Measurements from ENCODE around the gene DRD4. TPM values are rescaled to one million over a fixed set of nuclear protein-coding genes. Genes with fewer than 3 reads are reported as not detected.
A peak's percentile ranks its signal among the peaks of the same experiment; 100 is the strongest.

DRD4 gene
- polyA plus RNA-seq, 2 of the 4 experiments (the other 2 are of a cell fraction): not detected

DNA sequence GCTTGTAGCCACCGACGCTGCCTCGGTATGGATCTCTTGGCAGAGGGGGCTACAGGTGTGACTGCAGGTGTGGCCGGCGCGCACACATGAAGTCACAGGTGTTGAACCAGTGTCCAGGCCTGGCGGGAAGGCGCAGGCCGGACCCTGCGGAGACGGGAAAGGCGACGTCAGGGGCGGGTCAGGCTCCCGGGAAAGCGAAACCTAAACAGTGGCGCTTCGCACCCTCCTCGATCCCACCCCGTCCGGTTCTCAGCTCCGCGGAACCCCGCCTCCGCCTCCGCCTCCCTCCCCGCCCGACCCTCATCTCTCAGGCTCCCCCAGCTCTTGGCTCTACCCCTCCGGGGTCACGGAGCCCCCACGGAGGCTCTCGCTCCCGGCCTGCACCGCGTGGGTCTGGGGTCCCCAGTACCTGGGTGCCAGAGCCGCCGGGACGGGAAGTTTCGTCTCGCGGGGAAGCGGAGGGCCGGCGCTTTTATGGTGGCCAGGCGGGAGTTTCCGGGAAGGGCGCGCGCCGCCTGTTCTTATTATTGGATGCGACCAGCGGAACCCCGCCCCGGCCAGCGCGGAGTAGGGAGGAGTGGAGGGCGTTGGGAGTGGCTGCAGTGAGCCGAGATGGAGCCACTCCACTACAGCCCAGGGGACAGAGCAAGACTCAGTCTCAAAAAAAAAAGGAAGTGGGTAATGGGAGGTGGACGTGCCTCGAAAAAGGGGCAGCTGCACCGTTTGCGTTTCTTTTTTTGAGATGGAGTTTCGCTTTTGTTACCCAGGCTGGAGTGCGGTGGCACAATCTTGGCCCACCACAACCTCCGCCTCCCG is 21.4 kb upstream of the DRD4 start, which contains the start of gene IRF7:
Gene IRF7, minus strand, starts transcription at position 447 of the 816 bp plus-strand sequence. CDS start 586 bp downstream, outside the sequence.
- DNase-seq (ENCODE audit: low read depth in 1 of 2, low spot score in 1 of 2) (peak; percentile 90 to 92), FAIRE-seq (no peak)
- WGBS (ENCODE audit: missing lambda C conversion rate): 11% methylated on average over 37 of the region's 66 CpGs

DNA sequence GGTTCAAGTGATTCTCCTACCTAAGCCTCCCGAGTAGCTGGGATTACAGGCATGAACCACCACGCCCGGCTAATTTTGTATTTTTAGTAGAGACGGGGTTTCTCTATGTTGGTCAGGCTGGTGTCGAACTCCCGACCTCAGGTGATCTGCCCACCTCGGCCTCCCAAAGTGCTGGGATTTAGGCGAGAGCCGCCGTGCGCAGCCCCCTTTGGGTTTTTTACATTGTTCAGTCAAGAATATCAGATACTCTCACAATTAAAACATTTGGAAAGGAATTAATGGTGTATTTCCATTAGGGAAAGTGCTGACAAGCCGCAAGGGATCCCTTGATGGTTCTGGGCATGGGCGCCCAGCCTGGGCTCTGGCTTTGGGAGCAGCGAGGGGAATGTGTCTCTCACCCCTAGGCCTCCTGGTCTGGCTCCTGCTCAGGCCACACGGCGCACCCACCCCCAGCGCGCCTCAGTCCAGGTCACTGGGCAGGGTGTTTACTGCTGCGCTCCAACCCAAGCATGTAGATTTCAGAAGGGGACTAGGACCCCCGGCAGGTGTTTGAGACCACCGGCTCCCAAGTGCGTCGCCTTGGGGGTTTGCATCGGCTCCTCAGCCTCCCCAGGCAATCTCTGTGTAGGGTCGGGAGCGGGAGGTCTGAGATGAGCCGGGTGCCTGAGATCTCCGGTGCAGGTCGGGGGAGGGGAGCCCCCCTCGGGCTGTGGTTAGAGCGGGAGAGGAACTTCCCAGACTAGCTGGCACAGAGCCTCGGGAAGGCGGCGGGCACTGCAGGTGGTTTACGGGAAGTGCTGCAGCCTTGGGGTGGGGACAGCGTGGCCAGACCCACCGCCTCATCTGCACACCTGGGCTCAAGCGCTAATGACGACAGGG is 20.5 kb upstream of the DRD4 start:
- peak overlapping the region; percentile 88 to 97; a peak in 5 of 6 replicates for H3K27ac ChIP-seq
- H3K9me3 ChIP-seq: no peaks in the 10 kb centered on the region
- FAIRE-seq: no peak
- 83% methylated on average over 38 of the region's 39 CpGs for WGBS (ENCODE audit: missing lambda C conversion rate)
- no peak overlapping the region; the same call in 2 of the 3 replicates for H3K4me3 ChIP-seq
- ATAC-seq: no peak
- peak overlapping the region; percentile 93 for H3K4me2 ChIP-seq
- peaks cover 13% of the 10 kb centered on the region; the same call in 2 of the 3 replicates for H3K4me1 ChIP-seq
- no peak for TF ChIP-seq RNF2 (IDR thresholded peaks at IDR 0.05; ENCODE audit: borderline replicate concordance, low read depth)
- TF ChIP-seq EP300 (IDR thresholded peaks at IDR 0.05): no peak
- TF ChIP-seq POLR2A (IDR thresholded peaks at IDR 0.05; ENCODE audit: low read length): no peak
- no peak for TF ChIP-seq PHF8 (IDR thresholded peaks at IDR 0.05; ENCODE audit: borderline replicate concordance, low read depth)
- no peak for TF ChIP-seq FOSB (CRISPR knock-in tag; IDR thresholded peaks at IDR 0.05)
- TF ChIP-seq EHF (CRISPR knock-in tag; IDR thresholded peaks at IDR 0.05): no peak
- TF ChIP-seq NFE2L2 (conservative IDR thresholded peaks at IDR 0.05; ENCODE audit: low read length): no peak
- TF ChIP-seq MYC (IDR thresholded peaks at IDR 0.05; ENCODE audit: borderline replicate concordance, low read length): no peak
- no peak for TF ChIP-seq JUN (IDR thresholded peaks at IDR 0.05)
- POLR2A ChIA-PET: no interaction called here
- DNase-seq (ENCODE audit: low read depth in 1 of 2, low spot score in 1 of 2): no peak
- CTCF ChIA-PET: interaction anchor here (1.1 kb wide), 1 partner anchor 31 kb away, joined by 4 read pairs; no protein-coding TSS in a partner anchor

More for the DNA sequence above, 21.4 kb upstream of the DRD4 start, which contains the start of gene IRF7:
- ChIA-PET CTCF (interaction anchor here (1.1 kb wide), 1 partner anchor 31 kb away, joined by 4 read pairs; no protein-coding TSS in a partner anchor), POLR2A (no interaction called here)
- no peaks in the 10 kb centered on the region for H3K9me3 ChIP-seq
- TF ChIP-seq HOXA7 (CRISPR knock-in tag; IDR thresholded peaks at IDR 0.05) (no peak), PHF8 (IDR thresholded peaks at IDR 0.05; ENCODE audit: borderline replicate concordance, low read depth) (peak; percentile 64; the same call in 1 of the 2 replicates), FOSB (CRISPR knock-in tag; IDR thresholded peaks at IDR 0.05) (no peak), POLR2A (IDR thresholded peaks at IDR 0.05; ENCODE audit: low read length) (peak; percentile 61), POLR2AphosphoS2 (conservative IDR thresholded peaks at IDR 0.05; ENCODE audit: low read length) (no peak), CEBPB (IDR thresholded peaks at IDR 0.05) (no peak), TFCP2L1 (CRISPR knock-in tag; IDR thresholded peaks at IDR 0.05) (no peak), JUN (IDR thresholded peaks at IDR 0.05) (peak in 1 of 2 experiments; percentile 92; a peak in 2 of 5 replicates), NR3C1 (IDR thresholded peaks at IDR 0.05) (no peak), CBX2 (IDR thresholded peaks at IDR 0.05; ENCODE audit: borderline replicate concordance, low read depth) (no peak), GATA3 (IDR thresholded peaks at IDR 0.05; ENCODE audit: borderline replicate concordance) (no peak; the same call in 1 of the 2 replicates), USF2 (IDR thresholded peaks at IDR 0.05) (no peak), RFX5 (IDR thresholded peaks at IDR 0.05) (no peak), MAX (IDR thresholded peaks at IDR 0.05) (peak; percentile 45; the same call in 1 of the 2 replicates), ZNF302 (CRISPR knock-in tag; IDR thresholded peaks at IDR 0.05) (no peak), HES2 (IDR thresholded peaks at IDR 0.05) (no peak), MAFK (IDR thresholded peaks at IDR 0.05; ENCODE audit: partially characterized antibody) (no peak), MAZ (IDR thresholded peaks at IDR 0.05; ENCODE audit: borderline replicate concordance, low read depth, low read length) (no peak), NFE2L2 (conservative IDR thresholded peaks at IDR 0.05; ENCODE audit: low read length) (no peak), HOXB5 (CRISPR knock-in tag; IDR thresholded peaks at IDR 0.05) (no peak), ZFP36 (IDR thresholded peaks at IDR 0.05; ENCODE audit: borderline replicate concordance, partially characterized antibody) (no peak)
- TF ChIP-seq, protein P1, sequence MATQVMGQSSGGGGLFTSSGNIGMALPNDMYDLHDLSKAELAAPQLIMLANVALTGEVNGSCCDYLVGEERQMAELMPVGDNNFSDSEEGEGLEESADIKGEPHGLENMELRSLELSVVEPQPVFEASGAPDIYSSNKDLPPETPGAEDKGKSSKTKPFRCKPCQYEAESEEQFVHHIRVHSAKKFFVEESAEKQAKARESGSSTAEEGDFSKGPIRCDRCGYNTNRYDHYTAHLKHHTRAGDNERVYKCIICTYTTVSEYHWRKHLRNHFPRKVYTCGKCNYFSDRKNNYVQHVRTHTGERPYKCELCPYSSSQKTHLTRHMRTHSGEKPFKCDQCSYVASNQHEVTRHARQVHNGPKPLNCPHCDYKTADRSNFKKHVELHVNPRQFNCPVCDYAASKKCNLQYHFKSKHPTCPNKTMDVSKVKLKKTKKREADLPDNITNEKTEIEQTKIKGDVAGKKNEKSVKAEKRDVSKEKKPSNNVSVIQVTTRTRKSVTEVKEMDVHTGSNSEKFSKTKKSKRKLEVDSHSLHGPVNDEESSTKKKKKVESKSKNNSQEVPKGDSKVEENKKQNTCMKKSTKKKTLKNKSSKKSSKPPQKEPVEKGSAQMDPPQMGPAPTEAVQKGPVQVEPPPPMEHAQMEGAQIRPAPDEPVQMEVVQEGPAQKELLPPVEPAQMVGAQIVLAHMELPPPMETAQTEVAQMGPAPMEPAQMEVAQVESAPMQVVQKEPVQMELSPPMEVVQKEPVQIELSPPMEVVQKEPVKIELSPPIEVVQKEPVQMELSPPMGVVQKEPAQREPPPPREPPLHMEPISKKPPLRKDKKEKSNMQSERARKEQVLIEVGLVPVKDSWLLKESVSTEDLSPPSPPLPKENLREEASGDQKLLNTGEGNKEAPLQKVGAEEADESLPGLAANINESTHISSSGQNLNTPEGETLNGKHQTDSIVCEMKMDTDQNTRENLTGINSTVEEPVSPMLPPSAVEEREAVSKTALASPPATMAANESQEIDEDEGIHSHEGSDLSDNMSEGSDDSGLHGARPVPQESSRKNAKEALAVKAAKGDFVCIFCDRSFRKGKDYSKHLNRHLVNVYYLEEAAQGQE (IDR thresholded peaks at IDR 0.05): peak; percentile 32; the same call in 1 of the 2 replicates
- peak; percentile 72 to 90 for ATAC-seq
- H3K27ac ChIP-seq: peak within 1 kb of the TSS; percentile 88 to 97
- peak within 1 kb of the TSS; percentile 58 for H3K4me3 ChIP-seq
- H3K4me1 ChIP-seq: peaks cover 13% of the 10 kb centered on the region; the same call in 2 of the 3 replicates
- peak within 1 kb of the TSS; percentile 93 for H3K4me2 ChIP-seq

Measured in A549 (cell line).